GM12878 (cell line): ENCODE measurements around the gene NPAS3.

ENCODE experiments used
- CBFB ChIP-seq: IDR thresholded peaks from 2 replicates; pipeline ENCODE4 v1.6.1; 2016; ENCODE audit warnings: antibody characterized with exemption, low read depth
- CEBPZ ChIP-seq: fragments of 150-350 bp; IDR thresholded peaks from 2 replicates; pipeline ENCODE4 v1.6.1; 2016; ENCODE audit warnings: low read depth, low read length
- CTCF ChIP-seq, 3 experiments: IDR thresholded peaks in 2 of 3; conservative IDR thresholded peaks in 1 of 3; 2 replicates each; pipeline ENCODE4 v1.5.1; 2011; ENCODE audit warnings: low read depth in 3 of 3, low read length in 3 of 3, mild to moderate bottlenecking in 3 of 3, control low read depth in 2 of 3, moderate library complexity in 2 of 3, inconsistent platforms in 1 of 3, mixed read lengths in 1 of 3; ENCODE audit not compliant: control insufficient read depth in 2 of 3, insufficient read depth in 1 of 3; ENCODE audit errors: extremely low read depth in 1 of 3
- GATAD2B ChIP-seq: fragments of 450-650 bp; conservative IDR thresholded peaks from 2 replicates; pipeline ENCODE4 v1.6.1; 2017; ENCODE audit warnings: low read depth, mild to moderate bottlenecking, moderate library complexity
- KLF5 ChIP-seq: fragments of 450-650 bp; IDR thresholded peaks from 2 replicates; pipeline ENCODE4 v1.6.1; 2014; ENCODE audit warnings: mild to moderate bottlenecking; ENCODE audit not compliant: partially characterized antibody
- MXI1 ChIP-seq: fragments of 150-350 bp; IDR thresholded peaks from 2 replicates; pipeline ENCODE4 v1.6.1; 2011; ENCODE audit warnings: low read depth, mild to moderate bottlenecking, inconsistent platforms, low read length, improper control_type of control experiment
- SP1 ChIP-seq: IDR thresholded peaks from one replicate; pipeline ENCODE4 v1.6.1; 2011; ENCODE audit warnings: low read depth, low read length
- SUZ12 ChIP-seq: fragments of 200-600 bp; sonication (generic); IDR thresholded peaks from one replicate; pipeline ENCODE4 v1.6.1; 2018; ENCODE audit warnings: antibody characterized with exemption, mild to moderate bottlenecking; ENCODE audit not compliant: unreplicated experiment

GRCh38 chr14:33563901-33564197, 625.2 kb downstream of the NPAS3 start:
- TF ChIP-seq GATAD2B (no peak), CEBPZ (no peak), KLF5 (no peak), SUZ12 (no peak), CBFB (no peak), MXI1 (no peak), SP1 (no peak), CTCF (IDR thresholded peaks at IDR 0.05 in 2 of 3, conservative IDR thresholded peaks at IDR 0.05 in 1 of 3; ENCODE audit: control insufficient read depth in 2 of 3, extremely low read depth in 1 of 3, insufficient read depth in 1 of 3, low read depth in 3 of 3, low read length in 3 of 3) (no peak)
